Measurements from ENCODE around the gene PCGF3.
"Not testable (repeated sequence)": the region's sequence is repeated elsewhere in the genome, so short reads cannot be mapped to it uniquely, and the experiment has no call there.

The PCGF3 gene

GRCh38 chr4:704198-704891 lies 1.3 kb upstream of the PCGF3 start:
- no peak for DNase-seq (ENCODE audit: low spot score)

DNA sequence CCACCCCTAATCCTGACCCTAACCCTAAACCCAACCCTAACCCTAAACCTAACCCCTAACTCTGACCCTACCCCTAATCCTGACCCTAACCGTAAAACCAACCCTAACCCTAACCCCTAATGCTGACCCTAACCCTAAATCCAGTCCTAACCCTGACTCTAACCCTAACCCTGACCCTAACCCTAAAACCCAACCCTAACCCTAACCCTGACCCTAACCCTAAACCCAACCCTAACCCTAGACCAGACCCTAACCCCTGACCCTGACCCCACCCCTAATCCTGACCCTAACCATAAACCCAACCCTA lies 708 bp upstream of the PCGF3 start:
- no peak for DNase-seq (ENCODE audit: low spot score)

- DNase-seq (ENCODE audit: low spot score) = not testable (repeated sequence)
Observed at GRCh38 chr4:706083-706633, 526 bp downstream of the PCGF3 start.

DNA sequence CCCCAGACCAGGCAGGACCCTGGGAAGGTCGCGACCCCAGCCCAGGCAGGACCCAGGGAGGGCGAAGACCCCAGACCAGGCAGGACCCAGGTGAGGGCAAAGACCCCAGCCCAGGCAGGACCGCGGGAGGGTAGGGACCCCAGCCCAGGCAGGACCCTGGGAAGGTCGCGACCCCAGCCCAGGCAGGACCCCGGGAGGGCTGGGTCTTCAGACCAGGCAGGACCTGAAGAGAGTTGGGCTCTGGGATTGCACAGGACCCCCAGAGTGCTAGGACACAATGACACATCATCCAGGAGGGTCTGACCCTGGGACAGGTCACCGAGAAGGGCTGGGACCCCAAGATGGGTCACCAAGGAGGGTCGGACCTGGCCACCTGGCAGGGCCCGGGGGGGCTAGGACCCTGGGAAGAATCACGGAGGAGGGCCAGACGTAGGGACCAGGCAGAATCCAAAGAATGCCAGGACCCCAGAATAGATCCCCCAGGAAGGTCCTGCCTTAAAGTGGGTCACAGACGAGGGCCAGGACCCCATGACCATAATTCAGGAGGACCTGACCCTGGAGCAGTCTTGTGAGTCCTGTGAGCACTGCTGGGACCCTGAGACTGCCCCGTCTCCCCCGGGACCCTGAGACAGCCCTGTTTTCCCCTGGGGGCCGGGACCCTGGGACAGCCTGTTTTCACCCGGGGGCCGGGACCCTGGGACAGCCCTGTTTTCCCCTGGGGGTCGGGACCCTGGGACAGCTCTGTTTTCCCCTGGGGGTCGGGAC lies 1.4 kb downstream of the PCGF3 start:
- DNase-seq (ENCODE audit: low spot score) = no peak

- no peak for DNase-seq (ENCODE audit: low spot score)
Observed at GRCh38 chr4:707929-708630, 2.4 kb downstream of the PCGF3 start.

- DNase-seq (ENCODE audit: low spot score) = no peak
Observed at GRCh38 chr4:708631-708933, 3.0 kb downstream of the PCGF3 start.

DNA sequence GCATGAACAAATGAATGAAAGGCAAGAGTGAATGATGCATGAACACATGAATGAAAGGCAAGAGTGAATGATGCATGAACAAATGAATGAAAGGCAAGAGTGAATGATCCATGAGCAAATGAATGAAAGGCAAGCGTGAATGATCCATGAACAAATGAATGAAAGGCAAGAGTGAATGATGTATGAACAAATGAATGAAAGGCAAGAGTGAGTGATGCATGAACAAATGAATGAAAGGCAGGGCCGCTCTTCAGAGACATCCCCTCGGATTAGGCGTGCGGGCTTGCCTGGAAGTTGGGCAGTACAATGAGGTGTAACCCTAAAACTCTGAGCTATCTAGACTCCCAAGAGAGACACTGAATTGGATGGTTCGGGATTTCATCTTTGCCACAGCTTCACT lies 3.7 kb downstream of the PCGF3 start:
- DNase-seq (ENCODE audit: low spot score) = no peak

GRCh38 chr4:710116-710515 lies 4.5 kb downstream of the PCGF3 start:
- DNase-seq (ENCODE audit: low spot score) = no peak

DNA sequence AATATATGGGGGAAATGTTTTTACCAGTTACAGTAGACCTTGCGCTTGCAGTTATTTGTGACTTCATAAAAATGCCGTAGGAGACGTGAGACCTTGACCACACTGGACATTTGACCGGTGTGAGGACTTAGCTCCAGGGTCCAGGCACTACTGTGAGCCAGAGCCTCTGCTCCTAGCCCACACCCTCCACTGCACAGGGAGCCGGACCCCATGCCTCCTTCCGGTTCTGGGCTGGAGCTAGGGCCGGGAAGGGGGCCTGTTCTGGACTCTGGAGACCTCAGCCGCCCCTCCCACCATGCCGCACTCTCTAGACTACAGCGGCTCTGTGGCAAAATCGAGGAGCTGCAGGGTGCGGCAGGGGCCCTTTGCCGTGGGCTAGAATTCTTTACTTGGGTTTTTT lies 5.3 kb downstream of the PCGF3 start:
- no peak for DNase-seq (ENCODE audit: low spot score)

GRCh38 chr4:712093-712492 lies 6.5 kb downstream of the PCGF3 start:
- DNase-seq (ENCODE audit: low spot score) = no peak

DNA sequence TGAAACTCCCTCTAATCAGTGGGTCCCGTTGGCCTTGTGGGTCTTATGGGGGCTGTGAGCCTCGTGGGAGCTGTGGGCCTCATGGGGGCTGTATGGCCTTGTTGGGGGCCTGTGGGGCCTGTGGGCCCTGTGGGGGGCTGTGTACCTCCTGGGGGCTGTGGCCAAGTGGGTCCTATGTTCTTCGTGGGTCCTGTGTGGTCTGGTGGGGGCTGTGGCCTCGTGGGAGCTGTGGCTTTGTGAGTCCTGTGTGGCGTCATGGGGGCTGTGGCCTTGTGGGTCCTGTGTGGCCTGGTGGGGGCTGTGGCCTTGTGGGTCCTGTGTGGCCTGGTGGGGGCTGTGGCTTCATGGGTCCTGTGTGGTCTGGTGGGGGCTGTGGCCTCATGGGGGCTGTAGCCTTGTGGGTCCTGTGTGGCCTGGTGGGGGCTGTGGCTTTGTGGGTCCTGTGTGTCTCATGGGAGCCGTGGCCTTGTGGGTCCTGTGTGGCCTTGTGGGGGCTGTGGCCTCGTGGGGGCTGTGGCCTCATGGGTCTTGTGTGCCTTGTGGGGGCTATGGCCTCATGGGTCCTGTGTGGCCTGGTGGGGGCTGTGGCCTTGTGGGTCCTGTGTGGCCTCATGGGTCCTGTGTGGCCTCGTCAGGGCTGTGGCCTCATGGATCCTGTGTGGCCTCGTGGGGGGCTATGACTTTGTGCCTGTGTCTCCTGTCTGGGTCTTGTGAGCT lies 7.4 kb downstream of the PCGF3 start:
- DNase-seq (ENCODE audit: low spot score) = no peak

GRCh38 chr4:714087-714486 lies 8.5 kb downstream of the PCGF3 start:
- DNase-seq (ENCODE audit: low spot score) = no peak

DNA sequence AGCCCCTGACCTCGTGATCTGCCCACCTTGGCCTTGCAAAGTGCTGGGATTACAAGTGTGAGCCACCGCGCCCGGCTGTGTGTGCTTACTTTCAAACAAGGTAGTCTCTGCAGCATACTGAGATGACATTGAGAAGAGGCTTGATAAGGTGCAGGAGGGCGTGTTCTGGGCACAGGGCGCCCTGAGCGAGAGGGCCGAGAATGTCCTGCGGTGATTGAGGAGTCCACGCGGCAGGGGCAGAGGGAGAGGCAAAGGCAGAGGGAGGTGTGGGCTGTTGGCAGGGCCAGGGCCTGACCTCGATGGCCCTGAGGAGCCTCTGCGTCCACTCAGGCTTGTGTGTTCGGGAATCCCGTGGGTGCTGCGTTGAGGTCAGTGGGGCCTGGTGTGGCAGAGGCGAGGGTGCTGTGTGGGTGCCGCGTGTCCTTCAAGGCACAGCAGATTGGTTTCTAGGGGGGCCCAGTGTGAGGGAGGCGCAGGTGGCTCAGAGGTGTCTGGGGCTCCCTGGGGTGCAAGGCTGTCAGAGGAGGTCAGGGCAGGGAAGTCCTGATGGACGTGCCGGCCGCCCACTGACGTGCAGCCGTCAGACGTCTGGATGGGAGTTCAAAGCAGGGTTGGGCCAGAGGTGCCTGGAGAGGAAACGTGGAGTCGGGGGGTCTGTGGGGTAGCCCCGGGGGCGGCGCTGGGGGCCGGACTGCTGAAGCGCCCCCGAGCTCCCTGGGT lies 12.1 kb downstream of the PCGF3 start:
- DNase-seq (ENCODE audit: low spot score) = no peak

DNA sequence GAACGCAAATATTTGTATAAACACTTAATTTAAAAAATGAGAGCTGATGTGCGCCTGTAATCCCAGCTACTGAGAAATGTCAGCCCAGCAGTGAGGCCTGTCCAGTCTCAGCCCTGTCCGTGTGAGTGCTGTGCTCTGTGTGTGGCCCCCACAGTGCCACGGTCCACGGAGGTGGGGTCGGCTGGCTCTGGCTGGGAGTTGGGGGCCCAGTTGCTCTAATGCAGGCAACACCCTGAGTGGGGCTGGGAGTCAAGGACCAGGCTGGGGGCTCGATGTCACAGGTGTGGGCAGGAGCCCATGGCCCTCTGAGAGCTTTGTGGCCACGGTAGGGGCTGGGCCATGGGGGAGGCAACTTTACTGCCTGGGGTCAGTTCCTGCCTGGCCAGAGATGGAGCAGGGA lies 12.8 kb downstream of the PCGF3 start:
- DNase-seq (ENCODE audit: low spot score) = no peak

GRCh38 chr4:720111-720860 lies 14.7 kb downstream of the PCGF3 start:
- DNase-seq (ENCODE audit: low spot score) = no peak

- no peak for DNase-seq (ENCODE audit: low spot score)
Observed at GRCh38 chr4:721261-722168, 15.9 kb downstream of the PCGF3 start.

DNA sequence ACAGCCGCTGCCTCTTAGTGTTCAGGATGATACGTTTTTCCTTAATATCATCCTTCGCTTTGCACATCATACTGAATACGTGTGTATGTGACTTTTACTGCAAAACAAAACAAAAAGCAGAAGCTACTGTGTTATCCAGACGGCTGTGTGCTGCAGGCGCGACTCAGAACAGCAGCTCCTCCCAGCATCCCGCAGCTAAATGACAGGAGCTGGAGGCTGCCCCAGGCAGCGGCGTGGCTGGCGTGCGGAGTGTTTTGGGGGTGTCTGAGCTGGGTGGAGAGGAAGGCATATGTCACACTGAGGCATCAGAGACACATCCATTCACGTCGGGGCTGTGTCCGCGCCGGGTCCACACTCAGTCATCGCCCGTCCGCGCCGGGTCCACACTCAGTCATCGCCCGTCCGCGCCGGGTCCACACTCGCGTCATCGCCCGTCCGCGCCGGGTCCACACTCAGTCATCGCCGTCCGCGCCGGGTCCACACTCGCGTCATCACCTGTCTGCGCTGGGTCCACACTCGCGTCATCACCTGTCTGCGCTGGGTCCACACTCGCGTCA lies 16.6 kb downstream of the PCGF3 start:
- no peak for DNase-seq (ENCODE audit: low spot score)

DNA sequence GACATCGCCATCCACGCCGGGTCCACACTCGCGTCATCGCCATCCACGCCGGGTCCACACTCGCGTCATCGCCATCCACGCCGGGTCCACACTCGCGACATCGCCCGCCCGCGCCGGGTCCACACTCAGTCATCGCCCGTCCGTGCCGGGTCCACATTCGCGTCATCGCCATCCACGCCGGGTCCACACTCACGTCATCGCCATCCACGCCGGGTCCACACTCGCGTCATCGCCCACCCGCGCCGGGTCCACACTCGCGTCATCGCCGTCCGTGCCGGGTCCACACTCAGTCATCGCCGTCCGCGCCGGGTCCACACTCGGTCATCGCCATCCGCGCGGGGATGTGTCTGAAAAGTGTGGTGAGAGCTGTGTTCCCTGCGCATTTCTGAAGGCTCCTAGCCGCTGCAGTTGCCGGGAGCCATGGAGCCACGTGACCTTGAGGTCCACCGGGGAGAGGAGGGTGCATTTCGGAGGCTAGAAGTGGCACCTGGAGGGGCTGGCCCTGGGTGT lies 17.3 kb downstream of the PCGF3 start:
- no peak for DNase-seq (ENCODE audit: low spot score)

DNA sequence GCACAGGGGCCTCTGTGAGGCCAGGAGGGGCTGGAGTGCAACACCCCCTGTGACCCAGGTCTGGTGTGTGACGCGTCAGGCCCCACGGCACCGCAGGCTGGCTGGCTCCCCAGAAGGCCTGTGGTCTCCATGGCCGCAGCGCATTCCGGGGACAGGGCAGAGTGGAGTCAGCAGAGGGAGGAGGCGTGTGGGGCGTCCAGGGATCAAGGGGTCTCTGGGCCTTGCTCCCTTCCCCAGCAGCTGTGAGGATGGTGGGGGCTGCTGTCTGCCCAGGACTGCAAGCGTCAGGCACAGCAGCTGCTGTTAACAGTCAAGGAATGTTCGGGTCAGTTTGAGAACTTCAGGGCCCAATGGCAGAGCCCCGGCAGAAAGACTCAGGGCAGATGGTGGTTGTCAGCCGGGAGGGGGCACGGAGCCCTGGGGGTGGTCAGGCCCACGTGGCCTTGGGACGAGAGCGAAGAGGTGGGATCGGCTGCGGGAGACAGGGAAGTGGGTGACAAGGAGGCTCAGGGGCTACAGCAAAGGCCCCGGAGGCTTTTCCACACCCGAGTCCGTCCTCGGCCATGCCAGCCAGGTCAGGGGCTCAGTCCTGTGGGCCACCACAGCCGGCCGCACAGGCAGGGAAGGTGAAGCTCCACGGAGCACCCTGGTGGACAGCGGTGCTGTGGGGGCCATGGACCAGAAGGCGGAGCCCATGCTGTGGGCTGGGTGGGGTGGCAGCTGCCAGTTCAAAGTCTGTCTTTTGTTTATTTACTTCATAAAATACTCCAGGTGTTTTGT lies 18.3 kb downstream of the PCGF3 start:
- DNase-seq (ENCODE audit: low spot score) = no peak
